HL-60 (cell line): ENCODE measurements around the gene GMDS.

ENCODE experiments used
- DNase-seq, 2 experiments: peaks; one replicate each; pipeline ENCODE4 v3.0.0-alpha.2; 2010 to 2020; ENCODE audit warnings: low read depth in 1 of 2, low spot score in 1 of 2
- H3K27ac ChIP-seq: fragments of 250-450 bp; sonication (Bioruptor Pico); replicated peaks from 2 replicates; pipeline ENCODE4 v1.5.1; 2020; ENCODE audit warnings: mild to moderate bottlenecking, moderate library complexity
- H3K27me3 ChIP-seq: fragments of 250-450 bp; sonication (Bioruptor Pico); 2 replicates; pipeline ENCODE4 v1.5.1; 2021; ENCODE audit warnings: mild to moderate bottlenecking, moderate library complexity; ENCODE audit not compliant: insufficient read depth, poor library complexity, severe bottlenecking
- H3K4me3 ChIP-seq: replicated peaks from 2 replicates; pipeline ENCODE4 v1.5.1; 2011; ENCODE audit warnings: mild to moderate bottlenecking, control low read depth, low read length; ENCODE audit not compliant: insufficient read depth
- CTCF ChIP-seq: IDR thresholded peaks from one replicate; pipeline ENCODE4 v1.5.1; 2011; ENCODE audit warnings: low read length, control low read depth, inconsistent platforms; ENCODE audit not compliant: insufficient read depth
- GABPA ChIP-seq: IDR thresholded peaks from 2 replicates; pipeline ENCODE4 v1.6.1; 2012; ENCODE audit warnings: low read depth
- POLR2AphosphoS5 ChIP-seq: IDR thresholded peaks from 2 replicates; pipeline ENCODE4 v1.6.1; 2012; ENCODE audit warnings: low read depth
- REST ChIP-seq: IDR thresholded peaks from 2 replicates; pipeline ENCODE4 v1.6.1; 2012; ENCODE audit warnings: low read depth; ENCODE audit not compliant: insufficient replicate concordance
- SPI1 ChIP-seq: IDR thresholded peaks from 2 replicates; pipeline ENCODE4 v1.6.1; 2012; ENCODE audit warnings: low read depth, mild to moderate bottlenecking, borderline replicate concordance

The GMDS gene

DNA sequence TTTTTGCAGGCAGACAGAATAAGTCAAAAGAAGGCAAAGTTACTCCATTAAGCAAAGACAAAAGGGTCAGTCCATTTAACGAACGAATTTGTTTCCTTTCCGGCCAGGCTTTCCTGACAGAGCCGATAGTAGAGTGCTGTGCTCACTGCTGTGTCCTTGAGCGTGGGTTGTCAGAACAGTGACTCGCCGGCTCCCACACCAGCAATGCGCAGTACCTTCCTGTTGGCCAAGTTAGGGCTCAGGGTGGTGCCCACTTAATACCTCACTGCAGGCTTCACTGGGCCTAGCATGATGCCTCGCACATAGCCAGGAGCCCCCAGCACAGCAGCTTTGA lies 341.0 kb downstream of the GMDS start:
- TF ChIP-seq POLR2AphosphoS5 (no peak), REST (no peak), GABPA (no peak), SPI1 (no peak), CTCF (no peak)
- Histone ChIP-seq H3K27me3 (no peaks in the 10 kb centered on the region), H3K4me3 (no peak overlapping the region), H3K27ac (no peak overlapping the region)
- DNase-seq: no peak

- TF ChIP-seq SPI1: no peak
- no peak for TF ChIP-seq CTCF
- no peak for TF ChIP-seq GABPA
- TF ChIP-seq REST: no peak
- TF ChIP-seq POLR2AphosphoS5: no peak
- no peaks in the 10 kb centered on the region for H3K27me3 ChIP-seq
- H3K4me3 ChIP-seq: no peak overlapping the region
- no peak overlapping the region for H3K27ac ChIP-seq
- no peak for DNase-seq
Measured at GRCh38 chr6:1903780-1904465, 341.5 kb downstream of the GMDS start.

- no peak overlapping the region for H3K27ac ChIP-seq
- DNase-seq: no peak
- no peak for TF ChIP-seq CTCF
- TF ChIP-seq POLR2AphosphoS5: no peak
- no peak for TF ChIP-seq REST
- no peak for TF ChIP-seq SPI1
- no peak for TF ChIP-seq GABPA
Measured at GRCh38 chr6:1901556-1901955, 343.8 kb downstream of the GMDS start.

More at GRCh38 chr6:1901556-1901955, 343.8 kb downstream of the GMDS start:
- Histone ChIP-seq H3K4me3 (no peak overlapping the region), H3K27me3 (no peaks in the 10 kb centered on the region)
